Measurements from ENCODE around the gene CYP2J2.

DNA sequence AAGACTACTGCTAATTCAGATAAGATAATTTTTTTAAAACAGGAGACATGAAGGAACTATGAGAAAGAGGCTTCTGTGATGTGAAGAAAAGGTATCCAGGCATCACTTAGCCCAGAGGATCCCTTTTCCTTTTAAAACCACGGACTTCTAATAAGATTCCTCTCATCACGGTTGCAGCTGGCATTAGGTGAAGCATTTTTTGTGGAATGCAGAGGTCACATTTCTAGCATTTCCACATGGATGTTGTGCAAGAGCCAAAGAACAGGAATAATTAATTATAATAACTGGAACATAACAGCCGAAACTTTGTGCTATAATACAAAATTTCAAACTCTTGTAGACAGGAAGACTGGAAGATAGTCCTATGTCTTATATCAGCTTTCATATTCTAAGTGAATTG, 27.6 kb downstream of the CYP2J2 start:
- no peak for TF ChIP-seq POLR2A (IDR thresholded peaks at IDR 0.05; ENCODE audit: low read length)
- no peak for TF ChIP-seq GATA1 (IDR thresholded peaks at IDR 0.05; ENCODE audit: low read depth, low read length)

Data from erythroblast (primary cell).